HuH-7.5 (cell line): ENCODE results near the gene MACROD2.
"Not testable (repeated sequence)": the region's sequence is repeated elsewhere in the genome, so short reads cannot be mapped to it uniquely, and the experiment has no call there.

Experiments used
- DNase-seq: peaks from one replicate; pipeline ENCODE4 v3.0.0; 2011; ENCODE audit warnings: low spot score

The MACROD2 gene

GRCh38 chr20:15985494-15986368 is 1990.4 kb downstream of the MACROD2 start:
- DNase-seq = not testable (repeated sequence)

- no peak for DNase-seq
These were observed 1991.4 kb downstream of the MACROD2 start for GRCh38 chr20:15986690-15987089.

DNA sequence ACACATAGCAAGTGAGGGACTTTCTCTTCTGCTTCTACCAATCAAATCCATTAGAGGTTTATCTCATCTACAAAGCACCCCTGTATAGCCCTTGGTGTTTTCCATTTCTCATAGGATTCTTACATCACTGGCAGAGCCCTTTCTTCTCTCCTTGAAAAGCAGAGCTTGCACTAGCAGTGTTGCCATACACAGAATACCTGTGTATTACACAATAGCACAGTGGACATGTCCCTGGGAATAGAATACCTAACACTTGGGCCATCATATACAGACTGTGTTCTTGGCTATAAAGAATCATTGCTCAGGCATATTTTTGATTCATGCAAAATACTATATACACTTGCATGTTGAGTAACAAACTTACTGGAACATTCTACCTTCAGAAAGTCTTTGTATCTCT is 1996.0 kb downstream of the MACROD2 start:
- no peak for DNase-seq

DNA sequence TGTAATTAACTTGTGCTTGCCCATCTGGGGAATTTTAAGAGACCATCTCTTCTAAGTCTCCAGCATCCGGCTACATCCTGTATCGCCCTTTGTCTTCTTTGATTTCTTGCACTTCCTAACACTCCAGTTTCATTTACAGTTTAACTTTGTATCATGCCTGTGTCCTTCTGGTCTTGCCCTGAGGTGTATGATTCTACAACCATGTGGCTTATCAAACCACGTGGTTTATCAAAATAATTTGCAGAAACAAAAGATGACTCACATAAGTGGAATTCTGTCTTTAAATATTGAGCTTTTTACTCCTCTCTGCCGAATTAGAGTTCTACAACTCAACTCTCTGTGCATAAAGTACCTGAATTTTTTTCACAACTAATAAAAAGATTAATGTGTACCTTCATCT is 1997.2 kb downstream of the MACROD2 start:
- no peak for DNase-seq

DNA sequence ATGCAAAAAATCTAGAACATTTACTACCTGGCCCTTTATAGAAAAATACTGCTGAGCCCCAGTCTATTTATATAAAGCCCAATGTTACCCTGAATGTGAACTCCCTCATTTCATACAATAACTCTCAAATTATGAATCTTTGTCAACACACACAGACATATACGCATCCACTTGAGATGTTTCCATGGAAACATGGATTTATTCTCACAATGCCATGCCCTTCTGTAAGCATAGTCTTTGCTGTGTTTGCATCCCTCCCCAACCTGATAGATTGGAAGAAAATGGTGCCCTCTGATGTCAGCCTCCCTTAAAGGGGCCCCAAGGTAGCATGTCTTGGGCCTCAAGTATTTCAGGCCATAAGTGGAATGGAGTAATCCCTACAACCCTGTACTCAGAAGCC is 2004.8 kb downstream of the MACROD2 start:
- DNase-seq = no peak

GRCh38 chr20:16001286-16001685 is 2006.0 kb downstream of the MACROD2 start:
- no peak for DNase-seq

GRCh38 chr20:16003310-16003709 is 2008.0 kb downstream of the MACROD2 start:
- DNase-seq = no peak

- no peak for DNase-seq
These were observed 2009.0 kb downstream of the MACROD2 start for GRCh38 chr20:16004108-16004854.

DNA sequence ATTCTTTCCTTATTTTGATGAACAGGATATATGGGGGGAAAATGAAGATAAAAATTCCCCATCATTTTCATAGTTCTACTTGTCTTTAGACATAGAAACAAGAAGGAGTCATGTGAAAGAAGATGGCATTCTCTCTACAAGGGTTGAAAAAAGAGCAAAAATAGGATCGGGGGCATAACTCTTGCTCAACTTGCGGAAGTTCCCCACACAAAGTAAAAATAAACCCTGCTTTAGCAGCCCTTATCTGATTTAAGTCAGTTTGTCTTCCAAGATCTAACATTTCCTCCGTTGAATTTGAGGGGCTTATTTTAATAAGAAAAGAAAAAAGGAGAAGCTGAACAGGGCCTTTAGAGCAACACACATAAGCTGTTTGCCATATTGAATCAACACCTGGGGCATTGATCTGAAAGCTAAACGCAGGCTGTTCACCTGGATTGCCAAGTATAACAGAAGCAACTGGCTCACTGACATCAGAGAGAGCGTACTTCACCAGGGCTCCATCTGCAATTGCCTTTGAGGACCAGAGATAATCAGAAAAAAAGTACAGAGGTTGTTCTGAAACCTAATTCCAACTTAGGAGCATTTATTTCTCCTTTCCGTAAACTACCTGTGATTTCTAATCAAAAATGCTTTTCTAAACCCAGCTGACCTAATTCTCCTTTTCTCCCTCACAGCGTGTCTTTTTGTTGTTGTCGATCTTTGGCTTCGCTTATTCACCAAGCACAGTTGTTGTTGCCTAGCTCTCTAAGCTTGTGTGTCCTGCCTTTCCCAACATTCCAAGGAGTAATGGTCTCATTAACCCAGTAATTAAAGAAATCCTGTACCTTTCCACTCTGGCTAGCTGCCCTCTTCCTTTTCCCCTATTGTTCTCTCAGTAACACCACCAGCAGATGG is 2010.0 kb downstream of the MACROD2 start:
- no peak for DNase-seq

- DNase-seq = no peak
These were observed 2010.7 kb downstream of the MACROD2 start for GRCh38 chr20:16005915-16006493.

- no peak for DNase-seq
These were observed 2011.8 kb downstream of the MACROD2 start for GRCh38 chr20:16007164-16007563.

GRCh38 chr20:16007962-16008361 is 2012.6 kb downstream of the MACROD2 start:
- DNase-seq = no peak

- no peak for DNase-seq
These were observed 2015.7 kb downstream of the MACROD2 start for GRCh38 chr20:16011056-16011455.

GRCh38 chr20:16011519-16011918 is 2016.2 kb downstream of the MACROD2 start:
- no peak for DNase-seq

DNA sequence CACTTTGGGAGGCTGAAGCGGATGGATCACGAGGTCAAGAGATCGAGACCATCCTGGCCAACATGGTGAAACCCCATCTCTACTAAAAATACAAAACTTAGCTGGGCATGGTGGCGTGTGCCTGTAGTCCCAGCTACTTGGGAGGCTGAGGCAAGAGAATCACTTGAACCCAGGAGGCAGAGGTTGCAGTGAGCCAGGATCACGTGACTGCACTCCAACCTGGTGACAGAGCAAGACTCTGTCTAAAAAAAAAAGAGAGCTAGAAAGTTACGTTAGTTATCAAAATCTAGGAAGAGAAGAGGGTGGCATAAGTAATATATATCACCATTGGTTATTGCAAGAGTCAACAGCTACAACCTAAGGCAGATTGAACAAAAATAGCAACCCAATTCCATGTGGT is 2017.6 kb downstream of the MACROD2 start:
- DNase-seq = not testable (repeated sequence)

DNA sequence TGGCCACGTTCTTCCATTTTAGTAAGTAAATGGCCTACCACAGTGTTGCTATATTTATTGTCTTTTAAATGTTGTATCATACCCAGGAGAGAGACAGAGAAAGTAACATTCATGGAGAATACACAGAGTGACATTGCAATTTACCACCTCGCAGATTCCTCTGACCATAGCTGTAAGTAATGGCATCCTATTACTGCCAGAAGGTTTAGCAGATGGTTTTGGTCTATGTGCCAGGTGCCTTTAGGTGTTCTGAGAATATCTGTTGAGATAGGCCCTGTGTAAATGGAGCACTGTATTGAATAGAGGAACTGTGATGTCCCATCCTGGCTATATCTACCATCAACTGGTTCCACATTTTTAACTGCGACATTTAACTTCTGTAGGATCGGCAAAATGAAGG is 2018.3 kb downstream of the MACROD2 start:
- DNase-seq = no peak

GRCh38 chr20:16014436-16014835 is 2019.1 kb downstream of the MACROD2 start:
- no peak for DNase-seq

- no peak for DNase-seq
These were observed 2022.3 kb downstream of the MACROD2 start for GRCh38 chr20:16017656-16018055.

DNA sequence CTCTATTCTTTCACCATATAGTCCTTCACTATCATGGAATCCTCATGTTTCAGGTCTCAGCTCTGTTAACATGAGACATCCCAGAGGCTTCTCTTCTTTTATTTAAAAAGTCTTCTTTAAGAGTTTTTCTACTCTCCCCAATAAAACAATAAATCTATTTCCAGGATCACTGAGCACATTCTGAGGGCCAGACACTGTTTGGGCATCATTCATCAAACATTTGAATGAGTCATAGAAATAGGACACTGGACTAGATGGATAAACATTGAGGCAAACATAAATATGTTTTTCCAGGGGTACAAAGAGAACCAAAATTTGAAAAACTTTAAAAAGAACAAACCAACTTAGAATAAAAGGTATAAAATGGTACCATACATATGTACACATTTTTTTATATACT is 2023.6 kb downstream of the MACROD2 start:
- DNase-seq = no peak

DNA sequence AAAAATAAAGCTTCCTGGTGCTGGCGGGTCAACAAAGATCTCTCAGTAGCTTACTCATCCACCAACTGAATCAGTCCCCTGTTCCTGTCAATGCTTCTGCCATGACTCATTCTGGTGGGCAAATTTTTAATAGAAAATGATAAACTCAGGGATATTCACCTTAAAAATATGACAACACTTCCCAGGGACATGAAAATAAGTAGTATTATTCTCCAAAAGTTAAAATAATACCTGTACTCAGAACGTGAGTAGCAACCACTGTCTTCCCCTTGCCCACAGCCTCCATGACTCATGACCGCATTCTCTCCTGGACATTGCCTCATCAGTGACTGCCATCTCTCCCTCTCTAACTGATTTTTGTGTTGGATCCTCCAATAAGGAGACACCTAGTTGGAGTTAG is 2025.7 kb downstream of the MACROD2 start:
- no peak for DNase-seq

DNA sequence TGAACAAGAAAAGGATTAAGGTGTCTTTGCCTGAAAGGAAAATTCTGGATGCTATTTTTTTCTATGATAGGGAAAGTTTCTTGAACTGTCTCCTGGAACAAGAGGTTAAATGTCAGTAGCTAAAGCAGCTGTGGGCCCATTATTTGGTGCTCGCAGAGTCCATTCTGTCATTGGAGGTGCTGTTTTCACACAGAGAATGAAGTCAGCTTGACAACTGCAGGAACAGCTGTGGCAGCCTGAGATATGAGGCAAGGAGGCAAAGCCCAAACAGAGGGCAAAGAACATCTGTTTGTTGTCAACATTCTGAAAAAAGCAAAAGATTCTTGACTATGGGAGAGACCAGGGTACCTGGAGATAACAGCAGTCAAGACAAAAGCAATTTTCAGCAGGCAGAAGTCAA is 2029.8 kb downstream of the MACROD2 start:
- DNase-seq = no peak

DNA sequence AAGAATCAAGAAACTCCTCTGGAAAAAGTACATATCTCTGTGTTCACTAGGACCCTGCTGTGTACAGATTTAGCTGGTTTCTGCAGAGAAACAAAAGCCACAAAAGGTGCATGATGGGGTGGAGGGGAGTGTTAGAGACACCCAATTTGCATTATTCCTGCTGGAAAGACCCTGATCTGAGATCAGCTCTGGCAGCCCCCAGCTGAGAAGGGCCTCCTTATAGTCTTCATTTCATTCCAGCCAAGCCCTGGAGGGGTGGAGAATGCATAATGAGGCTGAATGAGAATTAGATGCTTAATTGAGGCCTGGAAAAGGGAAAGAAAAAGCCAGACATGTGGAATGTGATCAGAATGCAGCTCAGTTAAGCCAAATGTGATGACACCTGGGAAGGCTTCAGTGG is 2032.4 kb downstream of the MACROD2 start:
- DNase-seq = no peak
